ENCODE measurements around the gene LYSMD2.

LYSMD2 gene

GRCh38 chr15:51751697-51752683 is 14.5 kb upstream of the LYSMD2 start:
- peak; percentile 49 for DNase-seq

- peak; percentile 25 for DNase-seq
Observed at GRCh38 chr15:51750792-51751696, 13.6 kb upstream of the LYSMD2 start, which contains the start of gene TMOD2. TSS of gene TMOD2 (plus strand) at chr15:51751597. CDS start at chr15:51766442, 14,845 bp downstream.

- DNase-seq: no peak
Observed at GRCh38 chr15:51750186-51750585, 12.7 kb upstream of the LYSMD2 start.

DNA sequence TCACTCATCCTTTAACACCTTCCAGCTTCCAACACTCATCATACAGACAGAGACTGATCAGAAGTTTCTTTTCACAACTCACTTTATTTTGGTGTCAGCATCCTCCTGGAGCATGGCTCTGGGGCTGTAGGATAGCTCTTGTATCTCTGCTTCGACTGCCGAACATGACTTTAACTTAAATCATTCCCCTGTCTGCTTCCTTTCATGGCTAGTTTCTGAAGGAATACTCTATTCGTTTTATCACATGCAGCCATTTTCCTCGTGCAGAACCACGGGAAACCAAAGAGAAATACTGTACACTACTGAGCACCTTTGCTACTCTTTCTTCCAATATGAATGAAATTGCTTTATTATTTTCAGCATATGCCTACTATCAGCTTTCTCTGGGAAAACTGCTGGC is 11.9 kb upstream of the LYSMD2 start:
- DNase-seq: no peak

GRCh38 chr15:51739061-51739712 is 1.7 kb upstream of the LYSMD2 start:
- DNase-seq: no peak

DNA sequence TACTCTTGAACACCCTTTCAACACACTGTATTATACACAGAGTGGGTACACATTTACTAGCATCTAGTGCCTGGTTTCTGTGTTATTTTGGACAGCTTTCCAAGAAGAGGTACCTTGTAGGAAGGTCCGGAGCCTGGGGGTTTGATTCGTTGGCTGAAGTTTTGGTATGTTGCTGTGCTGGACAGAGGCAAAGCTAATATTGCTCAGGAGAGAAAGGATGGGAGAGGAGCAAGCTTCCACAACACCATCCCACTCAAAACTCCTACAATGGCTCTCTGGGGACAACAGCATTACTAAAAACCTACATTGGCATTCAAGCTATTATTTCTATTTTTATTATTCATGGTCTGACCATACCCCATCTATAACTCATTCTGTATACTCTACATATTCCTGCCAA is 1.1 kb upstream of the LYSMD2 start:
- DNase-seq: no peak

DNA sequence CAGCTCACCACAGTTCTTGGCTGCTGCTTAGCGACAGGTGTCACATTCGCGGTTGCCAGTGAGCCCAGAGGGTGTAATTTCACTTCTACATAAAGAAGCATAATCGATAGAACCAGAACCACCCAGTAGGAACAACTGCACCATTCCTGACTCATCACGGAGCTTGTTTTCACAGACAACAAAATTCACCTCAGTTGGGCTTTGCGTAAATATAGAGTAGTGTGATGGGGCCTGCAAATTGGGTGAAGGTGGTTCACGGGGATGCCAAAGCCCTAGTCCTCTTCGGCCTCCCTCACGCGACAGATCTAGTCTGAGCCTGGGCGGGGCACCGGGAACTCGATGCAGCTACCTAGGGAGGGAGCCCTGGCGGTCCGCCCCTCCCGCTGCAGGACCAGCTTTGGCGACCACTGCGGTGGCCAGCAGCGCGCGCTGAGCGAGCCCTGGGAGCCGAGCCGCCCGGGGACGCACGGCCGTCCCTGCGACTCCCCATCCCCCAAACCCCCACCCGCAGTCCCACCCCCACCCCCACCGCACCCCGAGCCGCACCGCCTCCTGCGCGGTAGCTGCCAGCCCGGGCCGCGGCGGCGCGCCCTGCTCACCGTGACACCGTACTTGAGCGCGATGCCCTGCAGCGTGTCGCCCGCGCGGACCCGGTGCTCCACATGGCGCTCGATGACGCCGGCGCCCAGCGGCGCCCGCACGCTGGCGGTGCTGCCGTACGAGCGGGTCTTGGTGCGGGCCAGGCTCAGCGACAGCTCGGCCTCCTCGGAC is 519 bp downstream of the LYSMD2 start:
- peak; percentile 36 for DNase-seq

DNA sequence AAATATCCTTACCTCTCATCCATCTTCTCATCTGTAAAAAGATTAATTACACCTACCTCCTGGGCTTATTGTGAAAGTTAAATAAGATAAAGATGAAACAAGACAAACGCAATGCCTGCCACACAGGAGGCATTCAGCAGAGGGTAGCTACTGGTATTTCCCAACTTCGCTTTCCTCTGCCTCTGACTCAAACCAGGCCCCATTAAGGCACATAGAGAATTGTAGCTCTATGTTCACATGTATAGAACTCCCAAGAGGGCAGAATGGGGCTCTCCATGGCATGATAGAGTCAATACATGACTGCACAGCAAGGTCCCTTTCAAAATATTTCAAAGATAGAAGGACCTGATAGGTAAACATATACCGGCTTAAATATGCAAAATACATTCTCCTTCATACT is 1.4 kb downstream of the LYSMD2 start:
- DNase-seq: peak; percentile 17

DNA sequence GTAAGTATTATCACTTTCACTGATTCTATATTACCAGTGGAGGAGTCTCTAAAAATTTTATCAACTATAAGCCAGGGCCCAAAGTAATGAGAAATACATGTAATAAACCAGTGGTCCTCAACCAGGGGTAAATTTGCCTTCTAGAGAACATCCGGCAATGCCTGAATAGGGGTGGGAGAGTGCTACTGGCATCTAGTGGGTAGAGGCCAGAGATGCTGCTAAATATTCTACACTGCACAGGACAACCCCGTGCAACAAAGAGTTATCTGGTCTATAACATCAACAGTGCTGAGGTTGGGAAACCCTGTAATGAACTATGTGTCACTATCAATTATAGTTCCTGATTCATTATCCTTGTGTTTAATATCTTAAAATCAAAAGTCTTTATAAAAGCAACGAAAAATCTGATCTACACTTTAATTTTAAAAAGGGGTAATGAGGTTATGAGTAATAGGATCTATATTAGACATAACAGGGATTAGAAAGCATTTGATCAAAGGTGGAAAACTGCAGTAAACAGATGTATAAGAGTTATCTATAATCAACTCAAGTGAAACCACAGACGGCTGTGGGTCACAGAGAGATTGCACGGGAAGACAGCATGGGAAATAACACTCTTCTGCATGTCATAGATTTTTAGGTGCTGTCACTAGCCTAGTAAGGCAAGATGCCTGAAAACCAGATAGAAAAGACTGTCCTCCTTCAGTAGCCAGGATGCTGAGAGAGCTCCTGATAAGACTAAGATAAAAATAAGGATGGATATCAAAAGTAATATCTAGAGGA is 2.0 kb downstream of the LYSMD2 start:
- DNase-seq: no peak

GRCh38 chr15:51732646-51733045 is 4.8 kb downstream of the LYSMD2 start:
- no peak for DNase-seq

- DNase-seq: peak; percentile 56
Observed at GRCh38 chr15:51731549-51732267, 5.7 kb downstream of the LYSMD2 start.

- peak; percentile 77 for DNase-seq
Observed at GRCh38 chr15:51727141-51727897, 10.1 kb downstream of the LYSMD2 start.

- DNase-seq: peak; percentile 96
Observed at GRCh38 chr15:51726302-51727073, 11.0 kb downstream of the LYSMD2 start.

DNA sequence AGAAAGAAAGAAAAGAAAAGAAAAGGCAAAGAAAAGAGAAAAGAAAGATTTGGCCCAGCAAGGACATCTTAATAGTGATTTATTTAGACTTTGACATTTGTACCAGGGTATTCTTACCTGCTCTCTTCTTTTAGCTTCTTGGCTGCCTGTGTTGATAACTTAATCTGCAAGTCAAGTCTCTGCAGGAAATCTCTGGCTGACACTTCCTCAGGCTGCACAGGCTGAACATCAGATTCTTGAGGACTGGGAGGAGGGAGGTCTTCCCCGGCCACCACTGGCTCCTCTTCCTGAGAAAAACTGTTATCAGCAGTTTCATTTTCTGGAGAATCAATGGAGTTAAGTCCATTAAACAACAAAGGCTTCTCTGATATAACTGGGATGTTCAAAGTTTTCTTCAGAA is 12.8 kb downstream of the LYSMD2 start:
- DNase-seq: no peak

DNA sequence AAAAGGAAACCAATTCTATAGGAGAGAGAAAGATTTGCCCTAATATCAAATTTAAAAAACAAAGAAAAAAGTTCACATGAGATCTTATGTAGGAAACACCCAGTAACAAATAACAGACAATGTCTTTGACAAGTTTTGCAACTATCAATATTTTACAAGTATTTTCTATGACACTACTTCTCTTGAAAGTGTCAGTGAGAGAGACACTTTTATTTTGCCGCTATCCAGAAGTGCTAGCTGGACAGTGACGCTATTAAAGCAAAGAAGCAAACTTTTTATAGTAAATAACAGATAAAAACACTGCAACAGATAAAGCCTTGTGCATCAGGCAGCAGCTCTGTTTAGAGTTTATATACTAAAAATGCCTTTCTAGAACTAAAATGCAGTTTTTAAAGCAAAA is 13.3 kb downstream of the LYSMD2 start:
- no peak for DNase-seq

DNA sequence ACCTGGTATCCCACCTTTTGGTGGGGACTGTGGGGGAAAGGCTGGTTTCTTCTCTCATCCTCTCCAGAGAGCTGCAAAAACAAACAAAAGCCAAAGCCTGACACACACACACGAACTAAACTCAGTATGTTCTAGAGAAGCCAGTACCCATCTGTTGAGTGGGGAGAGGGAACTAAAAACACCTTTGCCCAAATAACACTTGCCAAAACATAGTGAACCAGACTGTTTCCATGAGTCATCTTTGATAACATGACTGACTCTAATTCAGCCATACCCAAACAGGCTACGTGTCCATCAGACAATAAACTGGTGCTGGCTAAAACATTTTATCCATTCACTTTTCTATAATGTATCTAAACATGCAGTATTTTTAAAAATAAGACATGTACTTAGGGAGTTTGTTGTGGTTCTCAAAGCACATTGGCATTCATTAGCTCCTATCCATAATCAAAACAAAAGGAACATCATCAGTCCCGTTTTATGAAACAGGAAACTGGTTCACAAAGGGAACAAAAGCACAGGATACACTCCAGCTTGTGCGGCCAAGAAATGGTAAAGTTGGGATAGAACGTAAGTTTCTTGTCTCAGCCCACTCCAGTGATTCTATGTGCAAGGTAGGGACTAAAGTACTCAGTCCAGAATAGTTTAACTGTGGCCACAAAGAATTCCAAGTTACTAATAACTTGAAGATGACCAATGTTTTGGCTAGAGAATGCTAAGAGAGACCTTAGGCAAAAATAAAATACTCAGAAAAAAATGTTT is 16.1 kb downstream of the LYSMD2 start:
- no peak for DNase-seq

DNA sequence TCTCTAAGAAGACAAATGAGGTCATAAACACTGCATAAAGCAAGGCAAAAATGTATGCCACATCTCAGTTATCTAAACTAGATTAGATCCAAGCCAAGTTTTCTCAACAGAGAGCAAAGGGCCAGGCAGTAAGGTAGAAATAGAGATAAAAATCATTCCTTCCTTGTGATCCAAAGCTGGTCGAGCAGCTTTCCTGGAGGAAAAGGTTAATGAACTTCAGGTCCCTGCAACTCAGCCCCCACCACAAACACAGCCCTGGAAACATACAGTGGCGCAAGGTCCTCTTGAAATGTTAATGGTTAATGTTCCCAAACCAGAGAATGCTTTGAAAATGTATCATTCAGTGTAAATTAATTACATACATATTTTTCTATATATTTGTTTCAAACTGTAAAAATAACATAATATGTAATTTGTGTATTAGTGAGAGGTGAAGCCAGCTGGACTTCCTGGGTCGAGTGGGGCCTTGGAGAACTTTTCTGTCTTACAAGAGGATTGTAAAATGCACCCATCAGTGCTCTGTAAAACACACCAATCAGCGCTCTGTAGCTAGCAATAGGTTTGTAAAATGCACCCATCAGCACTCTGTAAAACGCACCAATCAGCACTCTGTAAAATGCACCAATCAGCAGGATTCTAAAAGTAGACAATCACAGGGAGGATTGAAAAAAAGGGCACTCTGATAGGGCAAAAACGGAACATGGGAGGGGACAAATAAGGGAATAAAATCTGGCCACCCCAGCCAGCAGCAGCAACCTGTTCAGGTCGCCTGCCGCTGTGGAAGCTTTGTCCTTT is 17.1 kb downstream of the LYSMD2 start:
- no peak for DNase-seq

Measured in EL (cell line).